Fibroblast of skin of right quadriceps (primary cell): ENCODE data around the gene PLEKHH3.
"Not testable (repeated sequence)": the region's sequence is repeated elsewhere in the genome, so short reads cannot be mapped to it uniquely, and the experiment has no call there.

Experiments used
- DNase-seq: peaks from one replicate; pipeline ENCODE4 v3.0.0-alpha.2; 2013

PLEKHH3 gene

GRCh38 chr17:42627032-42627764 lies 49.6 kb downstream of the PLEKHH3 start:
- DNase-seq, result not testable (repeated sequence)

GRCh38 chr17:42623732-42624596 lies 52.8 kb downstream of the PLEKHH3 start:
- DNase-seq, result no peak

- DNase-seq, result no peak
Measured at GRCh38 chr17:42623271-42623670, 53.5 kb downstream of the PLEKHH3 start.

GRCh38 chr17:42621987-42622386 lies 54.8 kb downstream of the PLEKHH3 start:
- DNase-seq, result not testable (repeated sequence)

- DNase-seq, result no peak
Measured at GRCh38 chr17:42618442-42619150, 58.2 kb downstream of the PLEKHH3 start.

- DNase-seq, result no peak
Measured at GRCh38 chr17:42617956-42618431, 58.8 kb downstream of the PLEKHH3 start.
